Stimulated activated CD4-positive, alpha-beta T cell treated with anti-CD3 and anti-CD28 coated beads, TNF-alpha, amount 100 ng/mL, for 1 hour (primary cell): ENCODE measurements around the gene NPAS2.

ENCODE experiments used
- DNase-seq, 3 donors: peaks; one replicate each; pipeline ENCODE4 v3.0.0-alpha.2; 2020; ENCODE audit warnings: low read depth in 3 of 3, low spot score in 1 of 3

Gene NPAS2

DNA sequence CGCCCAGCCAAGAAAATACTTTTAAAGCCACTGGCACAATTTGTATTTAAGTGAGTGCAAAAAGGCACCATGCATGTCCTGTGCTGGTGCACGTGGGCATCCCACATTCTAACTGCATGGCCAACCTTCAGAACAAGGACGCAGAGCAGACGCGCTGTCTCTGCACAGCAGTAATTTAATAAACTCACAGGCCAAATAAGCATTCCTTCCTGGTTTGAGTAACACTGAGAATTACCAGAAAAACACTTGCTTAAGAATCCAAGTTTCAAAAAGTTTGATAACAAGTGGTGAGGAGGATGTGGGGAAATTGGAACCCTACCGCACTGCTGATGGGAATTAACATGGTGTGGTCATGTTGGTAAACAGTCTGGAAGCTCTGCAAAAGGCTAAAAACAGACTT, 220.8 kb downstream of the NPAS2 start:
- no peak for DNase-seq

DNA sequence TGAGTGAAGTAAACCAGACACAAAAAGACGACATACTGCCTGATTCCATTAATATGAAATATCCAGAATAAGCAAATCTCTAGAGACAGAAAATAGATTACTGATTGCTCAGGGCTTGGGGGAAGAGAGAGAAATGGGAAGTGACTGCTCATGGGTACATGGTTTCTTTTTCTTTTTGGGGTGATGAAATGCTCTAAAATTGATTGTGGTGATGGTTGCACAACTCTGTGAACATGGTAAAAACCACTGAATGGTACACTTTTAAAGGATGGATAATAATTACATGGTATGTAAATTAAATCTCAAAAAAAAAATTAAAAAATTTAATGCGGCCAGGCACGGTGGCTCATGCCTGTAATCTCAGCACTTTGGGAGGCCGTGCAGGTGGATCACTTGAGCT, 221.5 kb downstream of the NPAS2 start:
- DNase-seq = no peak

DNA sequence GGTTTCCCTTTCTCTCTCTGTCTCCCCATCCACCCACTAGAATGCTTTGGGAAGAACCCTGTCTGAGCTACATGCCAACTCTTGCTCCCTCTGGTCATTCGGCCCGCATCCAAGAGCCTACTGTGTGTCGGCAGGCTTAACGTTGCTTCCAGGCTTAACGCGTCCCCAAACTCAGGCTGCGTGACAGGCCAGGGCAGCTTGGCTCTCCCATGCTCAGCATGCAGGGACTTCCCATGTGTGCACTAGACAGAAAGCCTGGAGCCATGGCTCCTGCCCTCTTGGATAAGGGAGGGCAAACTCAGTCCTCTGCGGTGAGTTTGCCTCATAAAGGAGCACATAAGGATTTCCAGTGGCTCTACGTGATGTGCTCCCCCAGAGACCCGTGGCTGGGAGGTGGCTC, 225.4 kb downstream of the NPAS2 start:
- no peak for DNase-seq
